PC-9 (cell line): ENCODE data around the gene BCKDHB. TPM values are rescaled to one million over a fixed set of nuclear protein-coding genes. Genes with fewer than 3 reads are reported as not detected.

Source experiments
- BruUV-seq: library from RNA; stranded (reverse); fragments of 400-500 nt; replicated peaks from 2 replicates; lab custom pipeline; 2021; lab: Mats Ljungman, UMichigan
- CTCF ChIA-PET: fragments of 300-600 bp; sonication (Branson Sonifier 250); formaldehyde crosslinking; loops from one replicate; lab custom pipeline; 2022; ENCODE audit warnings: antibody characterized with exemption; lab: Charles Lee
- POLR2A ChIA-PET: fragments of 300-600 bp; sonication (Branson Sonifier 250); formaldehyde crosslinking; loops from one replicate; lab custom pipeline; 2022; ENCODE audit warnings: antibody characterized with exemption; ENCODE audit not compliant: unreplicated experiment; lab: Charles Lee
- DNase-seq, 2 experiments: peaks; one replicate each; pipeline versions ENCODE4 v3.0.0 to v3.0.0-alpha.2; 2015 to 2022; ENCODE audit warnings: mixed read lengths in 1 of 2
- H2AFZ ChIP-seq: fragments of 200-600 bp; sonication (generic); 2 replicates; pipeline ENCODE4 v1.8.1; 2017; ENCODE audit warnings: antibody characterized with exemption
- H3F3A ChIP-seq: fragments of 200-600 bp; sonication (generic); 2 replicates; pipeline ENCODE4 v1.8.1; 2017; ENCODE audit warnings: antibody characterized with exemption, mild to moderate bottlenecking, low read depth; ENCODE audit not compliant: insufficient read depth
- H3K27ac ChIP-seq: fragments of 200-600 bp; sonication (generic); 2 replicates; pipeline ENCODE4 v1.6.1; 2016; ENCODE audit warnings: mixed run types
- H3K27me3 ChIP-seq: fragments of 200-600 bp; sonication (generic); 2 replicates; pipeline ENCODE4 v1.6.1; 2016; ENCODE audit warnings: low read depth, mixed run types; ENCODE audit not compliant: insufficient read depth
- H3K36me3 ChIP-seq: fragments of 200-600 bp; sonication (generic); 2 replicates; pipeline ENCODE4 v1.6.1; 2016; ENCODE audit warnings: low read depth, mixed run types
- H3K4me1 ChIP-seq: fragments of 200-600 bp; sonication (generic); replicated peaks from 2 replicates; pipeline ENCODE4 v1.6.1; 2016; ENCODE audit warnings: mixed run types; ENCODE audit not compliant: insufficient read depth
- H3K4me2 ChIP-seq: fragments of 200-600 bp; sonication (generic); 2 replicates; pipeline ENCODE4 v1.6.1; 2017; ENCODE audit warnings: mixed run types
- H3K4me3 ChIP-seq: fragments of 200-600 bp; sonication (generic); 2 replicates; pipeline ENCODE4 v1.6.1; 2016; ENCODE audit warnings: mixed run types
- H3K79me2 ChIP-seq: fragments of 200-600 bp; sonication (generic); 2 replicates; pipeline ENCODE4 v1.6.1; 2017; ENCODE audit warnings: low read depth, mixed run types
- H3K9me2 ChIP-seq: fragments of 200-600 bp; sonication (generic); 2 replicates; pipeline ENCODE4 v1.8.1; 2017; ENCODE audit warnings: mild to moderate bottlenecking; ENCODE audit not compliant: insufficient read depth
- H3K9me3 ChIP-seq: fragments of 200-600 bp; sonication (generic); 2 replicates; pipeline ENCODE4 v1.8.1; 2016; ENCODE audit warnings: low read depth; ENCODE audit not compliant: insufficient read depth
- H4K20me1 ChIP-seq: fragments of 200-600 bp; sonication (generic); 2 replicates; pipeline ENCODE4 v1.8.1; 2017; ENCODE audit not compliant: insufficient read depth
- EZH2 ChIP-seq: fragments of 200-600 bp; sonication (generic); IDR thresholded peaks from 2 replicates; pipeline ENCODE4 v1.8.0; 2017; ENCODE audit warnings: antibody characterized with exemption, low read depth
- intact Hi-C: fragments of 100-400 bp; cut with micrococcal nuclease; formaldehyde crosslinking; loops from one replicate; pipeline ENCODE4 v1.10.0; 2022; ENCODE audit not compliant: unreplicated experiment
- total RNA-seq: library from RNA; stranded (reverse); gene quantifications from 2 replicates; pipeline ENCODE4 v1.2.3, GENCODE V29; 2021
- TF ChIP-seq, protein P1 (sequence below): fragments of 200-600 bp; sonication (generic); conservative IDR thresholded peaks from 2 replicates; pipeline ENCODE4 v1.6.1; 2017; ENCODE audit warnings: mixed run types, antibody characterized with exemption, mild to moderate bottlenecking, moderate library complexity

Gene BCKDHB
- total RNA-seq, 1 experiment from 2014 or later, result 29.7 TPM

DNA sequence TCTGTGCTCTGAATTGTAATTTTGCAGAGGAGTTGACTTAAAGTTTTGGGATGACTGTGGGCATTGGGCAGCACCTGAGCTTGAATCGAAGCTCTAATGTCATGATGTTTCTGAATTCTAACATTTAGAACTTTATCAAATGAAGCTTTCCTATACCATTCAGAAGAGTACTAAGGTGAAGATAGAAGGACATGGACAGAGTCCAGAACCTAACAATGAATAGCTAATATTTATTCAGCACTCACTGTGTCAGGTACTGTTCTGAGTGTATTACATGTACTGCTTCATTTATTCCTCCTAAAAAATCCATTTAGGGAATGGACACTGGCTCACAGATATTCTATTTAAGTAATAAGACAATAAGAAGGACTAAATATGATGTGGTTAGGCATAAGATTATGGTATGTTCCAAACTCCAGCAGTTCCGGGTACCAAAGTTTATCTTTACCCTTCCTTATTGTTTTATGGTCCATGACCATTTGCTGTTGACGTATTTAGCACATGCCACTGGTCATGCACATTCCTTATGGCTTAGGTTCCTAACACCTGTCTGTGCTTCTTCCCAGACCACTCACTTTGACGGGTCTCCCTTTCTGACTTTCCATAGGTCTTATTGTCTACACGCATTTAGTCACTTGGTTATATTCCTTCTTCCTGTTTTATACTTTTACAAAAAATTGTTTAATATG, 20.3 kb downstream of the BCKDHB start:
- Histone ChIP-seq H3K4me1 (peaks cover 32% of the 10 kb centered on the region), H3K4me3 (no peak overlapping the region), H3K36me3 (0 out of 2 replicates have a peak, but pooled peaks cover 5% of the 10 kb centered on the region), H3K27ac (no peak overlapping the region), H3K9me2 (no peaks in the 10 kb centered on the region), H3F3A (peaks cover 17% of the 10 kb centered on the region; the same call in 1 of the 2 replicates), H3K4me2 (no peak overlapping the region), H4K20me1 (no peaks in the 10 kb centered on the region), H3K9me3 (no peaks in the 10 kb centered on the region; the same call in none of the 2 replicates), H2AFZ (no peak overlapping the region), H3K79me2 (0 out of 2 replicates have a peak, but pooled peaks cover 6% of the 10 kb centered on the region), H3K27me3 (no peaks in the 10 kb centered on the region)
- intact Hi-C loops, result loop anchor here (10.0 kb wide), 1 partner anchor 418 kb away; no protein-coding TSS in a partner anchor
- POLR2A ChIA-PET, result interaction anchor here (1.0 kb wide), 1 partner anchor 21 kb away, joined by 7 read pairs; the partner anchor contains the start of gene BCKDHB
- no TSS peak for BruUV-seq
- no peak for DNase-seq
- CTCF ChIA-PET, result no interaction called here
- TF ChIP-seq EZH2, result no peak
- TF ChIP-seq, protein P1, sequence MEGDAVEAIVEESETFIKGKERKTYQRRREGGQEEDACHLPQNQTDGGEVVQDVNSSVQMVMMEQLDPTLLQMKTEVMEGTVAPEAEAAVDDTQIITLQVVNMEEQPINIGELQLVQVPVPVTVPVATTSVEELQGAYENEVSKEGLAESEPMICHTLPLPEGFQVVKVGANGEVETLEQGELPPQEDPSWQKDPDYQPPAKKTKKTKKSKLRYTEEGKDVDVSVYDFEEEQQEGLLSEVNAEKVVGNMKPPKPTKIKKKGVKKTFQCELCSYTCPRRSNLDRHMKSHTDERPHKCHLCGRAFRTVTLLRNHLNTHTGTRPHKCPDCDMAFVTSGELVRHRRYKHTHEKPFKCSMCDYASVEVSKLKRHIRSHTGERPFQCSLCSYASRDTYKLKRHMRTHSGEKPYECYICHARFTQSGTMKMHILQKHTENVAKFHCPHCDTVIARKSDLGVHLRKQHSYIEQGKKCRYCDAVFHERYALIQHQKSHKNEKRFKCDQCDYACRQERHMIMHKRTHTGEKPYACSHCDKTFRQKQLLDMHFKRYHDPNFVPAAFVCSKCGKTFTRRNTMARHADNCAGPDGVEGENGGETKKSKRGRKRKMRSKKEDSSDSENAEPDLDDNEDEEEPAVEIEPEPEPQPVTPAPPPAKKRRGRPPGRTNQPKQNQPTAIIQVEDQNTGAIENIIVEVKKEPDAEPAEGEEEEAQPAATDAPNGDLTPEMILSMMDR, result no peak

DNA sequence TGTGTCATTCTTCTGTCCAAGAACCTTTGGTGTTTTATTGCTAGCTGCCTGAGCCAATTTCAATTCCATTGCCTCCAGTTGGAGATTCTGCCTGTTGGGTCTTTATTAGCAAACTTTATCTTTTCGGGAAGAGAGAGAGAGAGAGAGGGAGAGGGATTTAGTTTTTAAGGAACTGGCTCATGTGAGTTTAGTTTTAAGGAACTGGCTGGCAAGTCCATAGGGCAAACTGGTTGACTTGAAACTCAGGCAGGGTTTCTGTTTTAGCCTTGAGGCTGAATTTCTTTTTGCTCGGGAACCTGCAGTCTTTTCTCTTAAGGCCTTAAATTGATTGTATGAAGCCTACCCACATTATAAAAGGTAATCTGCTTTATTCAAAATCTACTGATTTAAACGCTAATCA, 23.0 kb downstream of the BCKDHB start:
- Histone ChIP-seq H3K27ac (no peak overlapping the region), H3F3A (peaks cover 8% of the 10 kb centered on the region; the same call in 1 of the 2 replicates), H3K79me2 (0 out of 2 replicates have a peak, but pooled peaks cover 3% of the 10 kb centered on the region), H3K27me3 (no peaks in the 10 kb centered on the region), H3K9me2 (no peaks in the 10 kb centered on the region), H2AFZ (no peak overlapping the region), H3K4me1 (peaks cover 19% of the 10 kb centered on the region), H3K4me2 (no peak overlapping the region), H3K4me3 (no peak overlapping the region), H3K9me3 (no peaks in the 10 kb centered on the region; the same call in 1 of the 2 replicates), H3K36me3 (0 out of 2 replicates have a peak, but pooled peaks cover 5% of the 10 kb centered on the region), H4K20me1 (no peaks in the 10 kb centered on the region)
- no TSS peak for BruUV-seq
- no peak for TF ChIP-seq EZH2
- TF ChIP-seq, protein P1, result no peak
- ChIA-PET POLR2A (no interaction called here), CTCF (no interaction called here)
- no peak for DNase-seq
- intact Hi-C loops, result loop anchor here (2.0 to 10.0 kb wide), 2 partner anchors 13 to 415 kb away; no protein-coding TSS in a partner anchor

DNA sequence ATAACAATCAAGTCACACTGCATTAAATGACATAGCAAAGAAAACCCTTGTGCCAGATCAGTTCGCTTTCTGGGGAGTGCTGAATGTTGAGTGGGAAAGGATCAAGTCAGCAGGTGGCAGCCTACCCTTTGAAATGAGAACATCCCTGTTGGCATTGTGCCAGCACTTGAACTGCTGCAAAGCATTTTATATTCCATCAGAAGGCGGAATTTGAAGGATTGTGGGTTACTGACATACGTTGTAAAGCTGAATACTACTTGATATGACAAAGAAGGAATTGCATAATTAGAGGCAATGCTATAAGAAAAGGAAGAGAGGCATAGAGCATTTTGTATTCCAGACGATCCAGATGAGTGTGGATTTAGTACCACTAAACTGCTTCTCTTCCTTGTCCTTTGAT, 26.5 kb downstream of the BCKDHB start:
- POLR2A ChIA-PET, result no interaction called here
- no TSS peak for BruUV-seq
- no peak overlapping the region for H3K4me3 ChIP-seq
- no peaks in the 10 kb centered on the region for H3K79me2 ChIP-seq
- peaks cover 8% of the 10 kb centered on the region; the same call in 1 of the 2 replicates for H3F3A ChIP-seq
- H2AFZ ChIP-seq, result no peak overlapping the region
- H4K20me1 ChIP-seq, result no peaks in the 10 kb centered on the region
- no peak overlapping the region for H3K27ac ChIP-seq
- H3K9me2 ChIP-seq, result no peaks in the 10 kb centered on the region
- CTCF ChIA-PET, result no interaction called here
- H3K27me3 ChIP-seq, result no peaks in the 10 kb centered on the region
- intact Hi-C loops, result loop anchor here (10.0 kb wide), 1 partner anchor 1622 kb away; the partner anchor contains the start of gene TENT5A
- peak in 1 of 2 experiments; percentile 15 for DNase-seq
- H3K36me3 ChIP-seq, result no peaks in the 10 kb centered on the region
- TF ChIP-seq, protein P1, result peak; percentile 31; the same call in 1 of the 2 replicates
- no peak for TF ChIP-seq EZH2
- H3K4me1 ChIP-seq, result peaks cover 9% of the 10 kb centered on the region
- no peaks in the 10 kb centered on the region for H3K9me3 ChIP-seq
- H3K4me2 ChIP-seq, result no peak overlapping the region
